ENCODE results near the gene ZNF222. TPM values are rescaled to one million over a fixed set of nuclear protein-coding genes. Genes with fewer than 3 reads are reported as not detected.

ZNF222 gene
- total and polyA plus RNA-seq, 2 of the 8 experiments (the other 6 are each of a cell fraction or from before 2014, with no cell fraction given) = 1.7 to 3.4 TPM

DNA sequence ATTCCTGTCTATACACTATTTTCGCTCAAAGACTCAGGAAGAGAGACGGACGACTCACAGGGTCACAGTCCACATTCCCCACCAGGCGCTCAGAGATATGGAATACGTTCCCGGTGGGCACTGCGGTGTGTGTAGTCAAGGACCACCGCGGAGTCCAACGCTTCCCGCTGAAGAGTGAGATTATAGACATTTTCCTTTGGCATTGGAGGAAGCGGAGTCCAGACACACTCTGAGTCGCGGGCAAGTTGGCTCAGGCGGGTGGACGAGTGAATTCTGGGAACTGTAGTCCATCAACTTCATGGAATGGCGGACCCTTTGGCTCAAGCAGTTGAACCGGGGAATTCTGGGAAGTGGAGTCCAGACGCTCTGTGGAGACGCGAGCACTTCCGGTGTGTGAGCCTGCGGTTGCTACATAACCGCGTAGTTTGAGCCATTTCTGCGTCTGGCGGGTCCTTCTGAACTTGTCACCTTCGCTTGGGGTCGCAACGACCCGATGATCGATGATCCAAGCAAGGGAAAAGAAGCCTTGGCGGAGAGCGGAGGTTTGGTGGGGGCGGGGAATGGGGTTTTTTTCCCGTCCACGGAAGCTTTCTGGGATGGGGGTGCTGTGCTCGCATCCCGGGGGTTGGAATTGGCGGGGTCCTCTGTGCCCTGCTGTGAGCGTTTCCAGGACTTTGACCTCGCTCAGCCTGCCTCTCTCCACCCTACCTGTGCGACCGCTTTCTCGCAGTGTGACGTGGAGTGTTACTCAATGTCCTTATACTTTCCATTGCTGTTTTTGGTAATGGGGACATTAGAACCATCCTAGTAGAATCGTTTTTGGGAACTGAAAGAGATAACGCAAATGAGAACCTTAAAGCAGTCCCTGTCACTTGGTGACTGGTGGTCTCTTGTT lies 22.4 kb upstream of the ZNF222 start, which contains the start of gene ZNF230 (continued):
- no peak for TF ChIP-seq KDM1A (IDR thresholded peaks at IDR 0.05; ENCODE audit: borderline replicate concordance, low read length)

All from H1 (cell line).